Ishikawa (cell line): ENCODE data around the gene TMEM238.

Experiments used
- CEBPB ChIP-seq: IDR thresholded peaks from 2 replicates; pipeline ENCODE4 v1.6.1; 2012
- CREB1 ChIP-seq: IDR thresholded peaks from 2 replicates; pipeline ENCODE4 v1.6.1; 2012; ENCODE audit warnings: low read depth
- EGR1 ChIP-seq: IDR thresholded peaks from 2 replicates; pipeline ENCODE4 v1.6.1; 2012
- EP300 ChIP-seq: IDR thresholded peaks from 2 replicates; pipeline ENCODE4 v1.6.1; 2012; ENCODE audit warnings: borderline replicate concordance
- FOXM1 ChIP-seq: IDR thresholded peaks from 2 replicates; pipeline ENCODE4 v1.6.1; 2012; ENCODE audit warnings: low read depth, borderline replicate concordance
- NFIC ChIP-seq: IDR thresholded peaks from 2 replicates; pipeline ENCODE4 v1.6.1; 2012
- RAD21 ChIP-seq: IDR thresholded peaks from 2 replicates; pipeline ENCODE4 v1.6.1; 2012; ENCODE audit warnings: low read depth
- TAF1 ChIP-seq: IDR thresholded peaks from 2 replicates; pipeline ENCODE4 v1.6.1; 2012; ENCODE audit warnings: low read depth, mild to moderate bottlenecking
- TCF12 ChIP-seq: IDR thresholded peaks from 2 replicates; pipeline ENCODE4 v1.6.1; 2012; ENCODE audit warnings: low read depth
- TEAD4 ChIP-seq: IDR thresholded peaks from 2 replicates; pipeline ENCODE4 v1.6.1; 2012
- YY1 ChIP-seq: IDR thresholded peaks from 2 replicates; pipeline ENCODE4 v1.6.1; 2012; ENCODE audit warnings: low read depth
- ZBTB7A ChIP-seq: IDR thresholded peaks from 2 replicates; pipeline ENCODE4 v1.6.1; 2012; ENCODE audit warnings: low read depth
- TF ChIP-seq, protein P1 (sequence below): IDR thresholded peaks from 2 replicates; pipeline ENCODE4 v1.6.1; 2012; ENCODE audit warnings: low read depth, mild to moderate bottlenecking
- TF ChIP-seq, protein P2 (sequence below): IDR thresholded peaks from 2 replicates; pipeline ENCODE4 v1.6.1; 2012
- TF ChIP-seq, protein P3 (sequence below): IDR thresholded peaks from 2 replicates; pipeline ENCODE4 v1.6.1; 2012

The TMEM238 gene

DNA sequence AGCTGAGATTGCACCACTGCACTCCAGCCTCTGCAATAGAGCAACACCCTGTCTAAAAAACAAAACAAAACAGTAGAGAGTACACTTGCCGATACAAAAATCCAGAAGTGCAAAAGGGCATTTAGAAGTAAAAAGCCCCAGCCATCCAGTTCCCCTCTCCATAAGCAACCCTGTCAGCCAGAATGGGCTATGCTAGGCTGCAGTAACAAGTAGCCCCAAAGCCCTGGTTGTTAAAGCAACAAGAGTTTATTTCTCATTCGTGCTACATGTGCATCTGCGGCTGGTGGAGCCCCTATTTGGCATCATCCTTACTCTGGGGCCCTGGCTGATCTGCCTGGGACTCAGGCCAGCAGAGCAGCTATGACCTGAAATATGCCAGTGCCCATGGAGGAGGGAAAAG lies 40.4 kb upstream of the TMEM238 start:
- TF ChIP-seq NFIC (no peak), CEBPB (no peak), TAF1 (no peak), EP300 (no peak), ZBTB7A (no peak)
- TF ChIP-seq, protein P1, sequence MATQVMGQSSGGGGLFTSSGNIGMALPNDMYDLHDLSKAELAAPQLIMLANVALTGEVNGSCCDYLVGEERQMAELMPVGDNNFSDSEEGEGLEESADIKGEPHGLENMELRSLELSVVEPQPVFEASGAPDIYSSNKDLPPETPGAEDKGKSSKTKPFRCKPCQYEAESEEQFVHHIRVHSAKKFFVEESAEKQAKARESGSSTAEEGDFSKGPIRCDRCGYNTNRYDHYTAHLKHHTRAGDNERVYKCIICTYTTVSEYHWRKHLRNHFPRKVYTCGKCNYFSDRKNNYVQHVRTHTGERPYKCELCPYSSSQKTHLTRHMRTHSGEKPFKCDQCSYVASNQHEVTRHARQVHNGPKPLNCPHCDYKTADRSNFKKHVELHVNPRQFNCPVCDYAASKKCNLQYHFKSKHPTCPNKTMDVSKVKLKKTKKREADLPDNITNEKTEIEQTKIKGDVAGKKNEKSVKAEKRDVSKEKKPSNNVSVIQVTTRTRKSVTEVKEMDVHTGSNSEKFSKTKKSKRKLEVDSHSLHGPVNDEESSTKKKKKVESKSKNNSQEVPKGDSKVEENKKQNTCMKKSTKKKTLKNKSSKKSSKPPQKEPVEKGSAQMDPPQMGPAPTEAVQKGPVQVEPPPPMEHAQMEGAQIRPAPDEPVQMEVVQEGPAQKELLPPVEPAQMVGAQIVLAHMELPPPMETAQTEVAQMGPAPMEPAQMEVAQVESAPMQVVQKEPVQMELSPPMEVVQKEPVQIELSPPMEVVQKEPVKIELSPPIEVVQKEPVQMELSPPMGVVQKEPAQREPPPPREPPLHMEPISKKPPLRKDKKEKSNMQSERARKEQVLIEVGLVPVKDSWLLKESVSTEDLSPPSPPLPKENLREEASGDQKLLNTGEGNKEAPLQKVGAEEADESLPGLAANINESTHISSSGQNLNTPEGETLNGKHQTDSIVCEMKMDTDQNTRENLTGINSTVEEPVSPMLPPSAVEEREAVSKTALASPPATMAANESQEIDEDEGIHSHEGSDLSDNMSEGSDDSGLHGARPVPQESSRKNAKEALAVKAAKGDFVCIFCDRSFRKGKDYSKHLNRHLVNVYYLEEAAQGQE: no peak
- TF ChIP-seq, protein P2, sequence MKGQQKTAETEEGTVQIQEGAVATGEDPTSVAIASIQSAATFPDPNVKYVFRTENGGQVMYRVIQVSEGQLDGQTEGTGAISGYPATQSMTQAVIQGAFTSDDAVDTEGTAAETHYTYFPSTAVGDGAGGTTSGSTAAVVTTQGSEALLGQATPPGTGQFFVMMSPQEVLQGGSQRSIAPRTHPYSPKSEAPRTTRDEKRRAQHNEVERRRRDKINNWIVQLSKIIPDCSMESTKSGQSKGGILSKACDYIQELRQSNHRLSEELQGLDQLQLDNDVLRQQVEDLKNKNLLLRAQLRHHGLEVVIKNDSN: no peak

DNA sequence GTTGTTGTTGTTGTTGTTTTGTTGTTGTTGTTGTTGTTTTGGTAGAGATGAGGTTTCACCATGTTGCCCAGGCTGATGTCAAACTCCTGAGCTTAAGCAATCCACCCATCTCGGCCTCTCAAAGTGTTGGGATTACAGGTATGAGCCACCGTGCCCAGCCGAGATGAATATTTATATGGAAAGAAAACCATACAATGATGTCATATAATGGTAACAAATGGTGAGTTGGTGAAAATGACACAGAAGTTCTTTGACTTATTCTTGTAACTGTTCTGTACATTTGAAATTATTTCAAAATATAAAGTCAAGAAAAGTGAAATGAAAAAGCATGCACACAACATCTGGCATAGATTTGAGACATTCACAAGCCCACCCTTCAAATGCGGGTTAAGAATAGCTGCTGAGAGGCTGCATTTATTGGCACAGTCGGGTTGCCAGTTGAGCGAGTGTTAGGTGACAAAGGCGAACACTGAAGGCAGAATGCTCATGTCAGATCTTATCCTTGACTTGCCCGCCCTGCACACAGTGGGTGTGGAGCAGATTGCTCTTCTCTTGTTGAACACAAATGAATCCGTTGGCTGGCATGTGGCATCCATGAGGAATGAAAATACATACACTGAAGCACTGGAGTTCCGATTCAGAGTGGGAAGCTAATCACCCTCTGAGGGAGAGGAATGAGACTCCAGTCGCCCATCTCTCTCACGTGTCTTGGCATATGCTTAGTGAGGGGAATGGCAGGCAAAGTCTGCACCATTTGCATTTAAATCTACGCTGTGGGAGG lies 39.3 kb upstream of the TMEM238 start:
- TF ChIP-seq TCF12 (no peak), CEBPB (no peak), TAF1 (no peak), EGR1 (no peak), ZBTB7A (no peak), CREB1 (no peak), RAD21 (no peak), YY1 (no peak)
- TF ChIP-seq, protein P1: no peak

DNA sequence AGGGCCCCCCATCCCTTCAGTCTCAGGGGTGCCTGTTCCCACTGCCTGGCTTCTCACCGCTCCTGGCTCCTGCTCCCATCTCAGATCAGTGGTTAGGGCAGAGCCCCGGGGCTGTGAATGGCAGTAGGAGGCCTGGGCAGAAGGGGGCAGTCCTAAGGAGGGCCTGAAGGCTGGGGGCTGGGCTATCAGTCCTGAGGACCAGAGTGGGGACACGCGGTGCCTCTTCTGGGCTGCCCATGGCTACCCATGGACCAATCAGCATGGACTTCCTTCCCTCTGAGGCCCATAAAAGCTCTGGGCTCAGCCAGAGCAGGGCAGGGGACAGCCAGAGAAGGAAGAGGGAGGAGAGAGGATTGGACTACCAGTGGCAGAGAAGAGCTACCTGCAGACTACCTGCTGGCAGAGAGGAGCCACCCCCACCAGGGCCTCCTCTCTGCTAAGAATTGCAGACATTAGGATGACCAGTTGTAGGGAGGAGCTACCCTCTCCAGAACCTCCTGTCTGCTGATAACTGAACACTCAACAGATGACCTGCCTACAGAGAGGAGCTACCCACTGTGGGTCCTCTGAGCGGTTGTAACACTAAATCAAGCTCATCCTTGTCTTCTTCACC lies 35.6 kb upstream of the TMEM238 start:
- no peak for TF ChIP-seq FOXM1
- no peak for TF ChIP-seq EP300
- TF ChIP-seq, protein P2: no peak
- TF ChIP-seq EGR1: no peak
- no peak for TF ChIP-seq TEAD4
- TF ChIP-seq, protein P3, sequence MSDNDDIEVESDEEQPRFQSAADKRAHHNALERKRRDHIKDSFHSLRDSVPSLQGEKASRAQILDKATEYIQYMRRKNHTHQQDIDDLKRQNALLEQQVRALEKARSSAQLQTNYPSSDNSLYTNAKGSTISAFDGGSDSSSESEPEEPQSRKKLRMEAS: no peak
- no peak for TF ChIP-seq YY1
- TF ChIP-seq, protein P1: no peak

DNA sequence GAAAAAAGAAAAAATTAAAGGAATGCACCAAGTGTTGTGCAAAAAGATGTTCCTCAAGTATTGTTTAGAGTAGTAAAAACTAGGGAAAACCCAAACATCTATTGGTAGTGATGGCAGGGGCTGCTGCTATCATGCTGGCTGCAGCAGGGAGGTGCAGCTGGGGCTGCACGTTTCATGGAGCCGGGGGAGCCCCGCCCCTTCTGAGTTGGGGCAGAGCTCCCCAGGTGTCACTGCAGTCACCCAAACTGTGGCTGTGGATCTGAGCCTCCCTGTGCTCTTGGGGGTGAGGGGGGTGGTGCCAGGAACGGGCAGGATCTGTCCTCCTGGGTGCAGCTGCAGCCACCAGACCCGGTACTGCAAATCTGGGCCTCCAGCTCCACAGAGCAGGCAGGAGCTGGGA lies 35.0 kb upstream of the TMEM238 start:
- TF ChIP-seq, protein P1: no peak
- TF ChIP-seq, protein P3: no peak
- no peak for TF ChIP-seq YY1
- no peak for TF ChIP-seq ZBTB7A
- TF ChIP-seq RAD21: no peak
- no peak for TF ChIP-seq EP300
- TF ChIP-seq CREB1: no peak
- TF ChIP-seq TAF1: no peak
- TF ChIP-seq TCF12: no peak
- no peak for TF ChIP-seq CEBPB
- TF ChIP-seq FOXM1: no peak
- no peak for TF ChIP-seq NFIC
- TF ChIP-seq, protein P2: no peak
- TF ChIP-seq TEAD4: no peak
- no peak for TF ChIP-seq EGR1
